PC-9 (cell line): ENCODE data around the gene ATP1A3. TPM values are rescaled to one million over a fixed set of nuclear protein-coding genes. Genes with fewer than 3 reads are reported as not detected.

Experiments used
- BruUV-seq: library from RNA; stranded (reverse); fragments of 400-500 nt; replicated peaks from 2 replicates; lab custom pipeline; 2021; lab: Mats Ljungman, UMichigan
- CTCF ChIA-PET: fragments of 300-600 bp; sonication (Branson Sonifier 250); formaldehyde crosslinking; loops from one replicate; lab custom pipeline; 2022; ENCODE audit warnings: antibody characterized with exemption; lab: Charles Lee
- POLR2A ChIA-PET: fragments of 300-600 bp; sonication (Branson Sonifier 250); formaldehyde crosslinking; loops from one replicate; lab custom pipeline; 2022; ENCODE audit warnings: antibody characterized with exemption; ENCODE audit not compliant: unreplicated experiment; lab: Charles Lee
- DNase-seq, 2 experiments: peaks; one replicate each; pipeline versions ENCODE4 v3.0.0 to v3.0.0-alpha.2; 2015 to 2022; ENCODE audit warnings: mixed read lengths in 1 of 2
- H2AFZ ChIP-seq: fragments of 200-600 bp; sonication (generic); 2 replicates; pipeline ENCODE4 v1.8.1; 2017; ENCODE audit warnings: antibody characterized with exemption
- H3F3A ChIP-seq: fragments of 200-600 bp; sonication (generic); 2 replicates; pipeline ENCODE4 v1.8.1; 2017; ENCODE audit warnings: antibody characterized with exemption, mild to moderate bottlenecking, low read depth; ENCODE audit not compliant: insufficient read depth
- H3K27ac ChIP-seq: fragments of 200-600 bp; sonication (generic); 2 replicates; pipeline ENCODE4 v1.6.1; 2016; ENCODE audit warnings: mixed run types
- H3K27me3 ChIP-seq: fragments of 200-600 bp; sonication (generic); 2 replicates; pipeline ENCODE4 v1.6.1; 2016; ENCODE audit warnings: low read depth, mixed run types; ENCODE audit not compliant: insufficient read depth
- H3K36me3 ChIP-seq: fragments of 200-600 bp; sonication (generic); 2 replicates; pipeline ENCODE4 v1.6.1; 2016; ENCODE audit warnings: low read depth, mixed run types
- H3K4me1 ChIP-seq: fragments of 200-600 bp; sonication (generic); replicated peaks from 2 replicates; pipeline ENCODE4 v1.6.1; 2016; ENCODE audit warnings: mixed run types; ENCODE audit not compliant: insufficient read depth
- H3K4me2 ChIP-seq: fragments of 200-600 bp; sonication (generic); 2 replicates; pipeline ENCODE4 v1.6.1; 2017; ENCODE audit warnings: mixed run types
- H3K4me3 ChIP-seq: fragments of 200-600 bp; sonication (generic); 2 replicates; pipeline ENCODE4 v1.6.1; 2016; ENCODE audit warnings: mixed run types
- H3K79me2 ChIP-seq: fragments of 200-600 bp; sonication (generic); 2 replicates; pipeline ENCODE4 v1.6.1; 2017; ENCODE audit warnings: low read depth, mixed run types
- H3K9me2 ChIP-seq: fragments of 200-600 bp; sonication (generic); 2 replicates; pipeline ENCODE4 v1.8.1; 2017; ENCODE audit warnings: mild to moderate bottlenecking; ENCODE audit not compliant: insufficient read depth
- H3K9me3 ChIP-seq: fragments of 200-600 bp; sonication (generic); 2 replicates; pipeline ENCODE4 v1.8.1; 2016; ENCODE audit warnings: low read depth; ENCODE audit not compliant: insufficient read depth
- H4K20me1 ChIP-seq: fragments of 200-600 bp; sonication (generic); 2 replicates; pipeline ENCODE4 v1.8.1; 2017; ENCODE audit not compliant: insufficient read depth
- CTCF ChIP-seq: fragments of 200-600 bp; sonication (generic); conservative IDR thresholded peaks from 2 replicates; pipeline ENCODE4 v1.6.1; 2017; ENCODE audit warnings: mixed run types, antibody characterized with exemption, mild to moderate bottlenecking, moderate library complexity
- EZH2 ChIP-seq: fragments of 200-600 bp; sonication (generic); IDR thresholded peaks from 2 replicates; pipeline ENCODE4 v1.8.0; 2017; ENCODE audit warnings: antibody characterized with exemption, low read depth
- intact Hi-C: fragments of 100-400 bp; cut with micrococcal nuclease; formaldehyde crosslinking; loops from one replicate; pipeline ENCODE4 v1.10.0; 2022; ENCODE audit not compliant: unreplicated experiment
- total RNA-seq: library from RNA; stranded (reverse); gene quantifications from 2 replicates; pipeline ENCODE4 v1.2.3, GENCODE V29; 2021

Gene ATP1A3
- total RNA-seq, 1 experiment from 2014 or later = not detected

GRCh38 chr19:41968751-41969595 is 25.1 kb downstream of the ATP1A3 start:
- TF ChIP-seq CTCF = no peak
- no peak for TF ChIP-seq EZH2
- CTCF ChIA-PET = no interaction called here

DNA sequence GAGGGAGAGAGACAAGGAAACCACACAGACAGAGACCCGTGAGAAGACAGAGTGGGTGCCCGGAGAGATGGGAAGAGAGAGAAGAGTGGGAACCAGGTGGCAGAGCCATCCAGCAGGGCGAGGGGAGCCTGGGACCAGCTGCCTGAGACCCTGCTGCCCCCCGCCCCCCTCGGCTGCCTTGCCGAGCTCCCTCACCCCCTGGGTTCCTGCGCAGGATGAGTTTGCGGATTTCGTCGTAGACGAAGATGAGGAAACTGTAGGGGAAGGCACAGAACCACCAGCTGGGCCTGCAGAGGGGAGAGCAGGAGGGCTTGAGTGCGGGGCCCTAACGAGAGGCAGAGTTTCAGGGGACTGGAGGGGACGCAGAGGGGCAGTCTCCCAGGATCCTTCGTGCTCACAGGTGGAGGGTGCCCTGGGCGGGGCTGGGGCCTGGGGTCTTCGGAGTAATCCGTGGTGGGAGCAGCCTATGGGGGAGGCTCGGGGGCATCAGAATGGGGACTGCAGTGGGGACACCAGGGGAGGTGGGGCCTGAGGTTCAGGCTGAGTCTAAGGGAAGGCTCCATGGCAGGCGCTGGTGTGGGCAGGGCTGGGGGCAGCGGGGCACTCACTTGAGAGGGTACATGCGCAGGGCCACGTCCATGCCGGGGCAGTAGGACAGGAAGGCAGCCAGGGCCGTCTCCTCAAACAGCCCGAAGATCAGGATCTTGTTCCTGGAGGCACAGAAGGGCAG is 26.8 kb downstream of the ATP1A3 start:
- ChIA-PET CTCF (no interaction called here), POLR2A (no interaction called here)
- no peaks in the 10 kb centered on the region for H3K79me2 ChIP-seq
- no peaks in the 10 kb centered on the region for H3K9me3 ChIP-seq
- H2AFZ ChIP-seq = no peak overlapping the region
- H3K4me2 ChIP-seq = no peak overlapping the region
- peaks cover 57% of the 10 kb centered on the region for H3K27me3 ChIP-seq
- H3K4me1 ChIP-seq = no peaks in the 10 kb centered on the region
- H3K27ac ChIP-seq = no peak overlapping the region
- TF ChIP-seq EZH2 (no peak), CTCF (no peak)
- no peaks in the 10 kb centered on the region for H4K20me1 ChIP-seq
- no peak overlapping the region for H3K4me3 ChIP-seq
- H3F3A ChIP-seq = no peaks in the 10 kb centered on the region
- intact Hi-C loops = no loop called here
- no TSS peak for BruUV-seq
- H3K36me3 ChIP-seq = no peaks in the 10 kb centered on the region
- H3K9me2 ChIP-seq = no peaks in the 10 kb centered on the region
- DNase-seq = no peak

More at GRCh38 chr19:41968751-41969595, 25.1 kb downstream of the ATP1A3 start:
- no peak for DNase-seq
- Histone ChIP-seq H3F3A (no peaks in the 10 kb centered on the region), H3K9me3 (no peaks in the 10 kb centered on the region), H3K4me1 (no peaks in the 10 kb centered on the region), H2AFZ (no peak overlapping the region), H4K20me1 (no peaks in the 10 kb centered on the region), H3K27ac (no peak overlapping the region), H3K4me3 (no peak overlapping the region), H3K27me3 (peaks cover 72% of the 10 kb centered on the region), H3K79me2 (no peaks in the 10 kb centered on the region), H3K36me3 (no peaks in the 10 kb centered on the region), H3K9me2 (no peaks in the 10 kb centered on the region), H3K4me2 (no peak overlapping the region)
- intact Hi-C loops = no loop called here
- POLR2A ChIA-PET = no interaction called here
- BruUV-seq = no TSS peak

GRCh38 chr19:41965106-41965505 is 28.9 kb downstream of the ATP1A3 start:
- H3K9me3 ChIP-seq = no peaks in the 10 kb centered on the region
- H2AFZ ChIP-seq = no peak overlapping the region
- no peaks in the 10 kb centered on the region for H4K20me1 ChIP-seq
- BruUV-seq = no TSS peak
- no peak for DNase-seq
- H3K9me2 ChIP-seq = no peaks in the 10 kb centered on the region
- no peaks in the 10 kb centered on the region for H3K36me3 ChIP-seq
- no peaks in the 10 kb centered on the region for H3K79me2 ChIP-seq
- ChIA-PET POLR2A (interaction anchor here (0.8 kb wide), 1 partner anchor 46 kb away, joined by 11 read pairs; no protein-coding TSS in a partner anchor), CTCF (interaction anchor here (0.6 kb wide), 1 partner anchor 43 kb away, joined by 3 read pairs; no protein-coding TSS in a partner anchor)
- H3K27me3 ChIP-seq = peaks cover 41% of the 10 kb centered on the region
- intact Hi-C loops = no loop called here
- no peak overlapping the region for H3K4me2 ChIP-seq
- no peak overlapping the region for H3K4me3 ChIP-seq
- no peak overlapping the region for H3K27ac ChIP-seq
- peaks cover 5% of the 10 kb centered on the region; the same call in 1 of the 2 replicates for H3F3A ChIP-seq
- no peak for TF ChIP-seq CTCF
- no peak for TF ChIP-seq EZH2
- H3K4me1 ChIP-seq = no peaks in the 10 kb centered on the region
